ENCODE results near the gene CAMTA1.

Gene CAMTA1

GRCh38 chr1:7435276-7436055 lies 650.2 kb downstream of the CAMTA1 start:
- H2AFZ ChIP-seq (ENCODE audit: insufficient read depth, low read length, poor library complexity) = no peak overlapping the region
- no peaks in the 10 kb centered on the region for H3K27me3 ChIP-seq (ENCODE audit: insufficient read depth, low read length)
- H3K4ac ChIP-seq (ENCODE audit: low read depth, low read length) = no peak overlapping the region
- H4K91ac ChIP-seq (ENCODE audit: low read depth, low read length) = no peak overlapping the region
- no peaks in the 10 kb centered on the region for H3K36me3 ChIP-seq (ENCODE audit: control insufficient read depth in 1 of 2, insufficient read depth in 2 of 2, low read length in 2 of 2)
- no peaks in the 10 kb centered on the region for H3K79me2 ChIP-seq (ENCODE audit: control insufficient read depth, insufficient read depth, low read length, poor library complexity)
- H2BK5ac ChIP-seq (ENCODE audit: low read depth, low read length, poor library complexity) = no peak overlapping the region
- H2AK5ac ChIP-seq (ENCODE audit: low read length) = no peak overlapping the region
- no peak overlapping the region for H2BK12ac ChIP-seq (ENCODE audit: low read length)
- H3K18ac ChIP-seq (ENCODE audit: low read length) = no peak overlapping the region
- H4K12ac ChIP-seq (ENCODE audit: low read depth, low read length) = no peak overlapping the region
- H3K4me2 ChIP-seq (ENCODE audit: low read length) = no peak overlapping the region
- H4K8ac ChIP-seq (ENCODE audit: low read depth, low read length) = no peak overlapping the region
- H3K79me1 ChIP-seq (ENCODE audit: low read length) = no peaks in the 10 kb centered on the region
- H3K9me3 ChIP-seq (ENCODE audit: insufficient read depth, low read depth, low read length) = peaks cover 1% of the 10 kb centered on the region
- H3K14ac ChIP-seq (ENCODE audit: low read length) = no peak overlapping the region
- DNase-seq = no peak
- no peak overlapping the region for H3K4me3 ChIP-seq (ENCODE audit: low read depth, low read length)
- no CpG with 5 or more reads among the region's 14 CpGs for WGBS (ENCODE audit: extremely low coverage, insufficient coverage, insufficient read length)
- no peaks in the 10 kb centered on the region for H3K4me1 ChIP-seq (ENCODE audit: control insufficient read depth in 1 of 2, insufficient read depth in 2 of 2, low read length in 2 of 2)
- no peak overlapping the region for H3K27ac ChIP-seq (ENCODE audit: low read depth, low read length)
- H3K9ac ChIP-seq (ENCODE audit: low read length) = no peak overlapping the region
- no peak overlapping the region for H3K23ac ChIP-seq (ENCODE audit: low read length)
- H2BK120ac ChIP-seq (ENCODE audit: insufficient read depth, low read length, poor library complexity) = no peak overlapping the region

GRCh38 chr1:7436056-7437005 lies 651.1 kb downstream of the CAMTA1 start:
- no peak overlapping the region for H3K18ac ChIP-seq (ENCODE audit: low read length)

GRCh38 chr1:7437036-7437435 lies 651.8 kb downstream of the CAMTA1 start:
- WGBS (ENCODE audit: extremely low coverage, insufficient coverage, insufficient read length) = no CpG with 5 or more reads among the region's 9 CpGs
- Histone ChIP-seq H3K4me2 (ENCODE audit: low read length) (no peak overlapping the region), H2BK120ac (ENCODE audit: insufficient read depth, low read length, poor library complexity) (no peak overlapping the region), H3K27me3 (ENCODE audit: insufficient read depth, low read length) (no peaks in the 10 kb centered on the region), H3K14ac (ENCODE audit: low read length) (no peak overlapping the region), H4K91ac (ENCODE audit: low read depth, low read length) (no peak overlapping the region), H3K18ac (ENCODE audit: low read length) (no peak overlapping the region), H3K79me1 (ENCODE audit: low read length) (no peaks in the 10 kb centered on the region), H3K4ac (ENCODE audit: low read depth, low read length) (no peak overlapping the region), H3K79me2 (ENCODE audit: control insufficient read depth, insufficient read depth, low read length, poor library complexity) (no peaks in the 10 kb centered on the region), H3K4me3 (ENCODE audit: low read depth, low read length) (no peak overlapping the region), H4K8ac (ENCODE audit: low read depth, low read length) (no peak overlapping the region), H2AK5ac (ENCODE audit: low read length) (no peak overlapping the region), H3K9ac (ENCODE audit: low read length) (no peak overlapping the region), H3K23ac (ENCODE audit: low read length) (no peak overlapping the region), H4K12ac (ENCODE audit: low read depth, low read length) (no peak overlapping the region), H3K27ac (ENCODE audit: low read depth, low read length) (no peak overlapping the region), H3K36me3 (ENCODE audit: control insufficient read depth in 1 of 2, insufficient read depth in 2 of 2, low read length in 2 of 2) (no peaks in the 10 kb centered on the region), H2AFZ (ENCODE audit: insufficient read depth, low read length, poor library complexity) (no peak overlapping the region), H2BK12ac (ENCODE audit: low read length) (no peak overlapping the region), H2BK5ac (ENCODE audit: low read depth, low read length, poor library complexity) (no peak overlapping the region), H3K9me3 (ENCODE audit: insufficient read depth, low read depth, low read length) (peaks cover 1% of the 10 kb centered on the region), H3K4me1 (ENCODE audit: control insufficient read depth in 1 of 2, insufficient read depth in 2 of 2, low read length in 2 of 2) (no peaks in the 10 kb centered on the region)
- DNase-seq = no peak

More at GRCh38 chr1:7436056-7437005, 651.1 kb downstream of the CAMTA1 start:
- H2AK5ac ChIP-seq (ENCODE audit: low read length) = no peak overlapping the region
- no peak overlapping the region for H4K91ac ChIP-seq (ENCODE audit: low read depth, low read length)
- no peak overlapping the region for H2AFZ ChIP-seq (ENCODE audit: insufficient read depth, low read length, poor library complexity)
- H3K14ac ChIP-seq (ENCODE audit: low read length) = no peak overlapping the region
- H3K4me1 ChIP-seq (ENCODE audit: control insufficient read depth in 1 of 2, insufficient read depth in 2 of 2, low read length in 2 of 2) = no peaks in the 10 kb centered on the region
- H2BK120ac ChIP-seq (ENCODE audit: insufficient read depth, low read length, poor library complexity) = no peak overlapping the region
- DNase-seq = no peak
- peaks cover 1% of the 10 kb centered on the region for H3K9me3 ChIP-seq (ENCODE audit: insufficient read depth, low read depth, low read length)
- H3K4me2 ChIP-seq (ENCODE audit: low read length) = no peak overlapping the region
- H3K4me3 ChIP-seq (ENCODE audit: low read depth, low read length) = no peak overlapping the region
- H4K8ac ChIP-seq (ENCODE audit: low read depth, low read length) = no peak overlapping the region
- H2BK12ac ChIP-seq (ENCODE audit: low read length) = no peak overlapping the region
- no peaks in the 10 kb centered on the region for H3K79me2 ChIP-seq (ENCODE audit: control insufficient read depth, insufficient read depth, low read length, poor library complexity)
- no peaks in the 10 kb centered on the region for H3K36me3 ChIP-seq (ENCODE audit: control insufficient read depth in 1 of 2, insufficient read depth in 2 of 2, low read length in 2 of 2)
- WGBS (ENCODE audit: extremely low coverage, insufficient coverage, insufficient read length) = no CpG with 5 or more reads among the region's 20 CpGs
- no peak overlapping the region for H2BK5ac ChIP-seq (ENCODE audit: low read depth, low read length, poor library complexity)
- H3K27ac ChIP-seq (ENCODE audit: low read depth, low read length) = no peak overlapping the region
- H3K79me1 ChIP-seq (ENCODE audit: low read length) = no peaks in the 10 kb centered on the region
- H3K27me3 ChIP-seq (ENCODE audit: insufficient read depth, low read length) = no peaks in the 10 kb centered on the region
- H3K9ac ChIP-seq (ENCODE audit: low read length) = no peak overlapping the region
- no peak overlapping the region for H4K12ac ChIP-seq (ENCODE audit: low read depth, low read length)
- H3K23ac ChIP-seq (ENCODE audit: low read length) = no peak overlapping the region
- H3K4ac ChIP-seq (ENCODE audit: low read depth, low read length) = no peak overlapping the region

- no peak overlapping the region for H2BK120ac ChIP-seq (ENCODE audit: insufficient read depth, low read length, poor library complexity)
- no peak overlapping the region for H3K27ac ChIP-seq (ENCODE audit: low read depth, low read length)
- H2BK5ac ChIP-seq (ENCODE audit: low read depth, low read length, poor library complexity) = no peak overlapping the region
- H2BK12ac ChIP-seq (ENCODE audit: low read length) = no peak overlapping the region
- no peak overlapping the region for H4K8ac ChIP-seq (ENCODE audit: low read depth, low read length)
- H3K4me1 ChIP-seq (ENCODE audit: control insufficient read depth in 1 of 2, insufficient read depth in 2 of 2, low read length in 2 of 2) = no peaks in the 10 kb centered on the region
- H3K18ac ChIP-seq (ENCODE audit: low read length) = no peak overlapping the region
- no peak overlapping the region for H4K12ac ChIP-seq (ENCODE audit: low read depth, low read length)
- no peak overlapping the region for H3K23ac ChIP-seq (ENCODE audit: low read length)
- no peak overlapping the region for H3K4me3 ChIP-seq (ENCODE audit: low read depth, low read length)
- WGBS (ENCODE audit: extremely low coverage, insufficient coverage, insufficient read length) = no CpG with 5 or more reads among the region's 21 CpGs
- H3K4me2 ChIP-seq (ENCODE audit: low read length) = no peak overlapping the region
- H3K4ac ChIP-seq (ENCODE audit: low read depth, low read length) = no peak overlapping the region
- H2AK5ac ChIP-seq (ENCODE audit: low read length) = no peak overlapping the region
- H3K9me3 ChIP-seq (ENCODE audit: insufficient read depth, low read depth, low read length) = peaks cover 1% of the 10 kb centered on the region
- no peaks in the 10 kb centered on the region for H3K36me3 ChIP-seq (ENCODE audit: control insufficient read depth in 1 of 2, insufficient read depth in 2 of 2, low read length in 2 of 2)
- H3K14ac ChIP-seq (ENCODE audit: low read length) = no peak overlapping the region
- no peaks in the 10 kb centered on the region for H3K27me3 ChIP-seq (ENCODE audit: insufficient read depth, low read length)
- no peak overlapping the region for H4K91ac ChIP-seq (ENCODE audit: low read depth, low read length)
- no peak for DNase-seq
- H2AFZ ChIP-seq (ENCODE audit: insufficient read depth, low read length, poor library complexity) = no peak overlapping the region
- no peak overlapping the region for H3K9ac ChIP-seq (ENCODE audit: low read length)
- H3K79me1 ChIP-seq (ENCODE audit: low read length) = no peaks in the 10 kb centered on the region
- H3K79me2 ChIP-seq (ENCODE audit: control insufficient read depth, insufficient read depth, low read length, poor library complexity) = no peaks in the 10 kb centered on the region
Observed at GRCh38 chr1:7437608-7438395, 652.5 kb downstream of the CAMTA1 start.
